A549 (cell line): ENCODE measurements around the gene HSF2BP. TPM values are rescaled to one million over a fixed set of nuclear protein-coding genes. Genes with fewer than 3 reads are reported as not detected.
"Not testable (repeated sequence)": the region's sequence is repeated elsewhere in the genome, so short reads cannot be mapped to it uniquely, and the experiment has no call there.

Experiments
- ATAC-seq, 2 experiments: fragments of 200-7000 bp in 1 of 2; fragments of >200 bp in 1 of 2; cut with Nextera tagmentation in 1 of 2; cut with Tn5 transposase in 1 of 2; 3 replicates each; pipeline versions ENCODE4 v1.8.0 to v1.9.1; 2018 to 2020; ENCODE audit warnings: mild to moderate bottlenecking in 1 of 2, moderate library complexity in 1 of 2
- CTCF ChIA-PET: fragments of 300-600 bp; sonication (Branson Sonifier 250); formaldehyde crosslinking; extraction: SDS; loops from one replicate; lab custom pipeline; 2021; ENCODE audit warnings: antibody characterized with exemption, inconsistent platforms; lab: Yijun Ruan, JAX
- POLR2A ChIA-PET: fragments of 350-600 bp; formaldehyde crosslinking; extraction: SDS; loops from one replicate; lab custom pipeline; 2021; ENCODE audit warnings: antibody characterized with exemption, inconsistent platforms; lab: Yijun Ruan, JAX
- DNase-seq, 2 experiments: peaks; one replicate each; pipeline versions ENCODE4 v3.0.0 to v3.0.0-alpha.2; 2011 to 2016; ENCODE audit warnings: low read depth in 1 of 2, low spot score in 1 of 2
- FAIRE-seq: peaks from 2 replicates; lab custom pipeline; 2011; peaks lifted over from hg19 to GRCh38; lab: Jason Lieb, UNC
- H3K27ac ChIP-seq, 2 experiments: fragments of >200 bp; sonication (Bioruptor Twin); formaldehyde crosslinking; 3 replicates each; pipeline ENCODE4 v1.5.1; 2016 to 2017
- H3K4me1 ChIP-seq: fragments of >200 bp; sonication (Bioruptor Twin); formaldehyde crosslinking; 3 replicates; pipeline ENCODE4 v1.6.1; 2016
- H3K4me2 ChIP-seq: fragments of >200 bp; sonication (Bioruptor Twin); formaldehyde crosslinking; 3 replicates; pipeline ENCODE4 v1.6.1; 2016
- H3K4me3 ChIP-seq: fragments of >200 bp; sonication (Bioruptor Twin); formaldehyde crosslinking; 3 replicates; pipeline ENCODE4 v1.5.1; 2016
- H3K9me3 ChIP-seq: fragments of >200 bp; sonication (Bioruptor Twin); formaldehyde crosslinking; 3 replicates; pipeline ENCODE4 v1.6.1; 2016
- BHLHE40 ChIP-seq: IDR thresholded peaks from 2 replicates; pipeline ENCODE4 v1.6.1; 2012; ENCODE audit warnings: low read depth, low read length, inconsistent platforms
- CBX8 ChIP-seq: fragments of 200-600 bp; sonication (generic); IDR thresholded peaks from 2 replicates; pipeline ENCODE4 v1.6.1; 2016
- CEBPB ChIP-seq, 2 experiments: fragments of >200 bp in 1 of 2; sonication (Bioruptor Twin) in 1 of 2; formaldehyde crosslinking in 1 of 2; IDR thresholded peaks; 2 replicates each; pipeline ENCODE4 v1.6.1; 2012 to 2016
- FOSL2 ChIP-seq, 2 experiments: fragments of 450-650 bp in 1 of 2; fragments of >200 bp in 1 of 2; sonication (Bioruptor Twin) in 1 of 2; formaldehyde crosslinking; IDR thresholded peaks; 2 replicates each; pipeline versions ENCODE4 v1.5.0 to v1.6.1; 2016 to 2020; ENCODE audit warnings: mild to moderate bottlenecking in 1 of 2, moderate library complexity in 1 of 2
- FOXS1 ChIP-seq: fragments of 250-450 bp; sonication (Bioruptor Pico); IDR thresholded peaks from 2 replicates; pipeline ENCODE4 v1.5.0; 2020; ENCODE audit warnings: mild to moderate bottlenecking, moderate library complexity
- HDAC2 ChIP-seq: fragments of 200-600 bp; sonication (generic); IDR thresholded peaks from 2 replicates; pipeline ENCODE4 v1.6.1; 2016
- HEYL ChIP-seq: fragments of 250-450 bp; sonication (Bioruptor Pico); IDR thresholded peaks from 2 replicates; pipeline ENCODE4 v1.8.0; 2021; ENCODE audit warnings: mild to moderate bottlenecking, moderate library complexity
- HOXA7 ChIP-seq: fragments of 250-450 bp; sonication (Bioruptor Pico); IDR thresholded peaks from 2 replicates; pipeline ENCODE4 v1.5.0; 2020; ENCODE audit warnings: mild to moderate bottlenecking, moderate library complexity
- JUNB ChIP-seq: fragments of >200 bp; sonication (Bioruptor Twin); formaldehyde crosslinking; IDR thresholded peaks from 2 replicates; pipeline ENCODE4 v1.6.1; 2016
- KDM1A ChIP-seq: fragments of 200-600 bp; sonication (generic); IDR thresholded peaks from 2 replicates; pipeline ENCODE4 v1.6.1; 2016; ENCODE audit warnings: low read depth, mild to moderate bottlenecking
- KDM5A ChIP-seq: fragments of 200-600 bp; sonication (generic); IDR thresholded peaks from 2 replicates; pipeline ENCODE4 v1.6.1; 2016; ENCODE audit warnings: antibody characterized with exemption, mild to moderate bottlenecking
- MAX ChIP-seq: IDR thresholded peaks from 2 replicates; pipeline ENCODE4 v1.6.1; 2012
- PHF8 ChIP-seq: fragments of 200-600 bp; sonication (generic); IDR thresholded peaks from 2 replicates; pipeline ENCODE4 v1.6.1; 2016; ENCODE audit warnings: low read depth, mild to moderate bottlenecking, antibody characterized with exemption, moderate library complexity, borderline replicate concordance
- POLR2A ChIP-seq: IDR thresholded peaks from 2 replicates; pipeline ENCODE4 v1.6.1; 2012; ENCODE audit warnings: mild to moderate bottlenecking, low read length
- RAD21 ChIP-seq, 2 experiments: fragments of >200 bp in 1 of 2; sonication (Bioruptor Twin) in 1 of 2; formaldehyde crosslinking in 1 of 2; IDR thresholded peaks in 1 of 2; conservative IDR thresholded peaks in 1 of 2; 2 replicates in 1 of 2; 3 replicates in 1 of 2; pipeline ENCODE4 v1.6.1; 2012 to 2018; ENCODE audit warnings: inconsistent platforms in 1 of 2
- RCOR1 ChIP-seq: fragments of 150-350 bp; IDR thresholded peaks from 2 replicates; pipeline ENCODE4 v1.6.1; 2014; ENCODE audit warnings: antibody characterized with exemption, low read length, low read depth
- SMC3 ChIP-seq: fragments of >200 bp; sonication (Bioruptor Twin); formaldehyde crosslinking; IDR thresholded peaks from 3 replicates; pipeline ENCODE4 v1.6.1; 2018; ENCODE audit warnings: inconsistent platforms
- SREBF2 ChIP-seq: fragments of 450-650 bp; IDR thresholded peaks from 2 replicates; pipeline ENCODE4 v1.6.1; 2014; ENCODE audit warnings: mild to moderate bottlenecking, moderate library complexity
- ZFP36 ChIP-seq: fragments of 450-650 bp; IDR thresholded peaks from 2 replicates; pipeline ENCODE4 v1.6.1; 2014; ENCODE audit warnings: borderline replicate concordance; ENCODE audit not compliant: partially characterized antibody
- WGBS: methylation state at CpG from one replicate; pipeline ENCODE4 v1.1.6; 2017; ENCODE audit errors: missing lambda C conversion rate; 5-methylcytosine and 5-hydroxymethylcytosine counted together
- polyA plus RNA-seq, 4 experiments: library from polyadenylated mRNA; depleted of rRNA in 3 of 4; stranded (reverse); fragments of >200 nt; fragmentation: RNase III in 1 of 4; extraction: RNeasy Plus Mini Kit Qiagen cat#74134 plus additional on column Dnase treatment in 1 of 4; gene quantifications; 2 replicates in 3 of 4; 3 replicates in 1 of 4; pipeline ENCODE4 v1.2.3, GENCODE V29; 2011 to 2017
- TF ChIP-seq, protein P1 (sequence below): fragments of >200 bp; sonication (Bioruptor Twin); formaldehyde crosslinking; IDR thresholded peaks from 2 replicates; pipeline ENCODE4 v1.6.1; 2016
- TF ChIP-seq, protein P2 (sequence below): fragments of 200-600 bp; sonication (generic); IDR thresholded peaks from 2 replicates; pipeline ENCODE4 v1.6.1; 2016; ENCODE audit warnings: antibody characterized with exemption, mild to moderate bottlenecking, moderate library complexity
- TF ChIP-seq, protein P3 (sequence below): fragments of >200 bp; sonication (Bioruptor Twin); formaldehyde crosslinking; IDR thresholded peaks from 3 replicates; pipeline ENCODE4 v1.5.1; 2016

Gene HSF2BP
- polyA plus RNA-seq, 2 of the 4 experiments (the other 2 are of a cell fraction), result 1.7 to 3.1 TPM

DNA sequence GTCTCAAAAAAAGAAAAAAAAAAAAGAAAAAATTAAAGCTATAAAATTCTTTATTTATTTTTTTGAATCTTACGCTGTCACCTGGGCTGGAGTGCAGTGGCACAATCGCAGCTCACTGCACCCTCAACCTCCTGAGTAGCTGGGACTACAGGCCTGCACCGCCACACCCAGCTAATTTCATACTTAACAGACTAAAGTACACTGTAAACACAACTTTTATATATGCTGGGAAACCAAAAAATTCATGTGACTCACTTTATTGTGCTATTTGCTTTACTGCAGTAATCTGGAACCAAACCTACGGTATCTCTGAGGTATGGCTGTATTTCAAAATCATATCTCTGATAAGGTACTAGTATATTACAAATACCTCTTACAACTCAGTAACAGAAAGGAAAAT is 40.3 kb downstream of the HSF2BP start:
- Histone ChIP-seq H3K4me1 (no peaks in the 10 kb centered on the region), H3K4me3 (no peak overlapping the region), H3K9me3 (peaks cover 26% of the 10 kb centered on the region), H3K27ac (peak overlapping the region; percentile 47 to 74; a peak in 4 of 6 replicates), H3K4me2 (no peak overlapping the region)
- TF ChIP-seq RCOR1 (no peak), FOXS1 (CRISPR knock-in tag) (no peak), CBX8 (no peak), HDAC2 (no peak), RAD21 (conservative IDR thresholded peaks at IDR 0.05 in 1 of 2, IDR thresholded peaks at IDR 0.05 in 1 of 2) (no peak), SMC3 (no peak), JUNB (no peak), ZFP36 (no peak), CEBPB (IDR thresholded peaks at IDR 0.05) (no peak), BHLHE40 (no peak), PHF8 (no peak), HEYL (CRISPR knock-in tag) (no peak), HOXA7 (CRISPR knock-in tag) (no peak)
- TF ChIP-seq, protein P1, sequence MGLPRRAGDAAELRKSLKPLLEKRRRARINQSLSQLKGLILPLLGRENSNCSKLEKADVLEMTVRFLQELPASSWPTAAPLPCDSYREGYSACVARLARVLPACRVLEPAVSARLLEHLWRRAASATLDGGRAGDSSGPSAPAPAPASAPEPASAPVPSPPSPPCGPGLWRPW, result no peak
- POLR2A ChIA-PET, result no interaction called here
- no peak for ATAC-seq
- no peak for FAIRE-seq
- CTCF ChIA-PET, result interaction anchor here (1.4 kb wide), 1 partner anchor 12 kb away, joined by 4 read pairs; no protein-coding TSS in a partner anchor
- 81% methylated on average over 4 of the region's 4 CpGs for WGBS
- DNase-seq, result no peak

DNA sequence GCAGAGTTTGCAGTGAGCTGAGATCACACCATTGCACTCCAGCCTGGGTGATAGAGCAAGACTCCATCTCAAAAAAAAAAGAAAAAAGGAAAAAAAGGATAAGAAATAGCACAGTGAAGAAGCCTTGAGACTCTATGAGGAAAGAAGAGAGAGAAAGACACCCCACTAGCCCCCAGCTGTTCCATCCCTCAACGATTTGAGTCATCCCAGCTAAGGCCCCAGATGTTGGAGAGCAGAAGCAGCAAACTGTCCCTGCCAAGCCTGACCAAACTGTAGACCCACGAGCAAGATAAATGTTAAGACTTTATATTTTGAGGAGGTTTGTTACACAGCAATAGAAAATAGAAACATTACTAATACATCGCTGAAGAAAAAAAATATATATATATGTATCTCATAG is 42.4 kb downstream of the HSF2BP start:
- H3K4me3 ChIP-seq, POLR2A ChIA-PET, DNase-seq, FAIRE-seq, H3K4me2 ChIP-seq, CTCF ChIA-PET, ATAC-seq: not testable (repeated sequence)
- Histone ChIP-seq H3K4me1 (peaks cover 19% of the 10 kb centered on the region), H3K27ac (peak overlapping the region in 1 of 2 experiments; percentile 63; a peak in 2 of 6 replicates), H3K9me3 (peaks cover 26% of the 10 kb centered on the region)
- 77% methylated on average over 3 of the region's 3 CpGs for WGBS

DNA sequence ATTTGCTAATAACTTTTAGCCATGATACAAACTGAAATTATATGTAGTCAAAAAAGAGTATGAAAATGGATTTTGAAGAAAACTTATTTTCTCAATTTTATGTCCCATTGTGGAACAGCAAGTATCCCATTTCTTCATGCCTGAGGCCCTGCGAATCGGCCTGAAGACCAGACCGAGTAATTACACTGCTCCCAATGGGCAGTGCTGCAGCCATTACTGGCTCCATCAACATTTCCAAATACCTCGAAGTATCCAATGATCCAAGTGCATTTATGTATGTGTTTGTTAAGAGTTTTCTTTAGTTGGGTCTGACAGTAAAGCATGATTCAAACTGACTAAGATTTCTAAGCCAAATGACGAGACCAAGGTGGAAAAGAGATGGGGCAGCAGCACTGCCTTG is 44.4 kb downstream of the HSF2BP start:
- DNase-seq (no peak), ATAC-seq (no peak), FAIRE-seq (no peak)
- Histone ChIP-seq H3K9me3 (peaks cover 8% of the 10 kb centered on the region; the same call in 1 of the 3 replicates), H3K4me2 (no peak overlapping the region), H3K27ac (peak overlapping the region; percentile 12 to 39; a peak in 2 of 6 replicates), H3K4me1 (peaks cover 39% of the 10 kb centered on the region), H3K4me3 (no peak overlapping the region)
- WGBS, result 94% methylated on average over 5 of the region's 5 CpGs
- ChIA-PET CTCF (interaction anchor here (1.3 kb wide), 1 partner anchor 16 kb away, joined by 3 read pairs; no protein-coding TSS in a partner anchor), POLR2A (no interaction called here)
- TF ChIP-seq, protein P2, sequence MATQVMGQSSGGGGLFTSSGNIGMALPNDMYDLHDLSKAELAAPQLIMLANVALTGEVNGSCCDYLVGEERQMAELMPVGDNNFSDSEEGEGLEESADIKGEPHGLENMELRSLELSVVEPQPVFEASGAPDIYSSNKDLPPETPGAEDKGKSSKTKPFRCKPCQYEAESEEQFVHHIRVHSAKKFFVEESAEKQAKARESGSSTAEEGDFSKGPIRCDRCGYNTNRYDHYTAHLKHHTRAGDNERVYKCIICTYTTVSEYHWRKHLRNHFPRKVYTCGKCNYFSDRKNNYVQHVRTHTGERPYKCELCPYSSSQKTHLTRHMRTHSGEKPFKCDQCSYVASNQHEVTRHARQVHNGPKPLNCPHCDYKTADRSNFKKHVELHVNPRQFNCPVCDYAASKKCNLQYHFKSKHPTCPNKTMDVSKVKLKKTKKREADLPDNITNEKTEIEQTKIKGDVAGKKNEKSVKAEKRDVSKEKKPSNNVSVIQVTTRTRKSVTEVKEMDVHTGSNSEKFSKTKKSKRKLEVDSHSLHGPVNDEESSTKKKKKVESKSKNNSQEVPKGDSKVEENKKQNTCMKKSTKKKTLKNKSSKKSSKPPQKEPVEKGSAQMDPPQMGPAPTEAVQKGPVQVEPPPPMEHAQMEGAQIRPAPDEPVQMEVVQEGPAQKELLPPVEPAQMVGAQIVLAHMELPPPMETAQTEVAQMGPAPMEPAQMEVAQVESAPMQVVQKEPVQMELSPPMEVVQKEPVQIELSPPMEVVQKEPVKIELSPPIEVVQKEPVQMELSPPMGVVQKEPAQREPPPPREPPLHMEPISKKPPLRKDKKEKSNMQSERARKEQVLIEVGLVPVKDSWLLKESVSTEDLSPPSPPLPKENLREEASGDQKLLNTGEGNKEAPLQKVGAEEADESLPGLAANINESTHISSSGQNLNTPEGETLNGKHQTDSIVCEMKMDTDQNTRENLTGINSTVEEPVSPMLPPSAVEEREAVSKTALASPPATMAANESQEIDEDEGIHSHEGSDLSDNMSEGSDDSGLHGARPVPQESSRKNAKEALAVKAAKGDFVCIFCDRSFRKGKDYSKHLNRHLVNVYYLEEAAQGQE, result no peak
- TF ChIP-seq POLR2A, result no peak
- TF ChIP-seq FOXS1 (CRISPR knock-in tag), result no peak
- TF ChIP-seq RCOR1, result no peak
- TF ChIP-seq, protein P3, sequence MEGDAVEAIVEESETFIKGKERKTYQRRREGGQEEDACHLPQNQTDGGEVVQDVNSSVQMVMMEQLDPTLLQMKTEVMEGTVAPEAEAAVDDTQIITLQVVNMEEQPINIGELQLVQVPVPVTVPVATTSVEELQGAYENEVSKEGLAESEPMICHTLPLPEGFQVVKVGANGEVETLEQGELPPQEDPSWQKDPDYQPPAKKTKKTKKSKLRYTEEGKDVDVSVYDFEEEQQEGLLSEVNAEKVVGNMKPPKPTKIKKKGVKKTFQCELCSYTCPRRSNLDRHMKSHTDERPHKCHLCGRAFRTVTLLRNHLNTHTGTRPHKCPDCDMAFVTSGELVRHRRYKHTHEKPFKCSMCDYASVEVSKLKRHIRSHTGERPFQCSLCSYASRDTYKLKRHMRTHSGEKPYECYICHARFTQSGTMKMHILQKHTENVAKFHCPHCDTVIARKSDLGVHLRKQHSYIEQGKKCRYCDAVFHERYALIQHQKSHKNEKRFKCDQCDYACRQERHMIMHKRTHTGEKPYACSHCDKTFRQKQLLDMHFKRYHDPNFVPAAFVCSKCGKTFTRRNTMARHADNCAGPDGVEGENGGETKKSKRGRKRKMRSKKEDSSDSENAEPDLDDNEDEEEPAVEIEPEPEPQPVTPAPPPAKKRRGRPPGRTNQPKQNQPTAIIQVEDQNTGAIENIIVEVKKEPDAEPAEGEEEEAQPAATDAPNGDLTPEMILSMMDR, result no peak
- no peak for TF ChIP-seq FOSL2 (IDR thresholded peaks at IDR 0.05)
- no peak for TF ChIP-seq FOSL2 (CRISPR knock-in tag; IDR thresholded peaks at IDR 0.05)
- no peak for TF ChIP-seq KDM1A
- TF ChIP-seq HOXA7 (CRISPR knock-in tag), result no peak
- TF ChIP-seq, protein P1, result no peak
- TF ChIP-seq KDM5A, result no peak
- no peak for TF ChIP-seq SREBF2
- TF ChIP-seq HEYL (CRISPR knock-in tag), result no peak
- no peak for TF ChIP-seq SMC3
- no peak for TF ChIP-seq JUNB
- TF ChIP-seq MAX, result no peak
- TF ChIP-seq PHF8, result no peak
